CD14-positive monocyte (primary cell): ENCODE measurements around the gene KIAA0753. TPM values are rescaled to one million over a fixed set of nuclear protein-coding genes. Genes with fewer than 3 reads are reported as not detected.

Experiments
- DNase-seq, 3 donors: peaks; one replicate each; pipeline ENCODE4 v3.0.0-alpha.2; 2011 to 2022
- H2AFZ ChIP-seq: 2 replicates; pipeline ENCODE4 v1.6.0; 2012; ENCODE audit warnings: mild to moderate bottlenecking, low read depth, low read length, inconsistent platforms; ENCODE audit not compliant: insufficient read depth, poor library complexity, severe bottlenecking
- H3K27ac ChIP-seq, 2 donors: 1 replicate in 1 of 2; 2 replicates in 1 of 2; pipeline ENCODE4 v1.5.1; 2012 to 2013; ENCODE audit warnings: low read length in 2 of 2, control low read depth in 1 of 2, inconsistent platforms in 1 of 2, low read depth in 1 of 2, mild to moderate bottlenecking in 1 of 2
- H3K27me3 ChIP-seq, 2 donors: one replicate each; pipeline versions ENCODE4 v1.6.0 to v1.6.1; 2011 to 2013; ENCODE audit warnings: low read length in 2 of 2; ENCODE audit not compliant: control insufficient read depth in 2 of 2, insufficient read depth in 2 of 2
- H3K36me3 ChIP-seq, 2 donors: replicated peaks in 1 of 2; 1 replicate in 1 of 2; 2 replicates in 1 of 2; pipeline versions ENCODE4 v1.5.1 to v1.6.1; 2012 to 2013; ENCODE audit warnings: low read length in 2 of 2, control low read depth in 1 of 2, inconsistent platforms in 1 of 2, mild to moderate bottlenecking in 1 of 2; ENCODE audit not compliant: insufficient read depth in 2 of 2, control insufficient read depth in 1 of 2
- H3K4me1 ChIP-seq, 2 donors: 1 replicate in 1 of 2; 2 replicates in 1 of 2; pipeline versions ENCODE4 v1.5.1 to v1.6.1; 2012 to 2013; ENCODE audit warnings: low read length in 2 of 2, control low read depth in 1 of 2, inconsistent platforms in 1 of 2, mild to moderate bottlenecking in 1 of 2, moderate library complexity in 1 of 2; ENCODE audit not compliant: insufficient read depth in 2 of 2, control insufficient read depth in 1 of 2
- H3K4me2 ChIP-seq: replicated peaks from 2 replicates; pipeline ENCODE3; 2012; ENCODE audit warnings: low read length, moderate library complexity, mild to moderate bottlenecking; ENCODE audit not compliant: poor library complexity, severe bottlenecking; ENCODE audit errors: extremely low read depth
- H3K4me3 ChIP-seq, 3 experiments: fragments of 200-600 bp in 1 of 3; sonication (generic) in 1 of 3; replicated peaks in 1 of 3; 1 replicate in 2 of 3; 2 replicates in 1 of 3; pipeline ENCODE4 v1.5.1; 2011 to 2013; ENCODE audit warnings: low read length in 3 of 3, mild to moderate bottlenecking in 3 of 3, control low read depth in 2 of 3, low read depth in 2 of 3, inconsistent platforms in 1 of 3, moderate library complexity in 1 of 3
- H3K79me2 ChIP-seq: 2 replicates; pipeline ENCODE4 v1.6.0; 2012; ENCODE audit warnings: mild to moderate bottlenecking, control low read depth, inconsistent platforms, low read length, moderate library complexity; ENCODE audit not compliant: insufficient read depth
- H3K9ac ChIP-seq: 2 replicates; pipeline ENCODE4 v1.6.0; 2017; ENCODE audit warnings: low read length, mild to moderate bottlenecking; ENCODE audit not compliant: insufficient read depth, poor library complexity, severe bottlenecking
- H3K9me3 ChIP-seq, 2 donors: replicated peaks in 1 of 2; 1 replicate in 1 of 2; 2 replicates in 1 of 2; pipeline versions ENCODE4 v1.5.1 to v1.6.1; 2012 to 2013; ENCODE audit warnings: low read length in 2 of 2, control low read depth in 1 of 2; ENCODE audit not compliant: control insufficient read depth in 1 of 2, insufficient read depth in 1 of 2
- H4K20me1 ChIP-seq: 2 replicates; pipeline ENCODE4 v1.6.0; 2012; ENCODE audit warnings: mild to moderate bottlenecking, low read length, control low read depth, moderate library complexity; ENCODE audit not compliant: insufficient read depth
- H3K27ac Mint-ChIP-seq, 7 donors: one replicate each; pipeline ENCODE4 v1.8.0; 2020; ENCODE audit warnings: mild to moderate bottlenecking in 7 of 7, mixed read lengths in 7 of 7, moderate library complexity in 6 of 7, inconsistent platforms in 2 of 7
- H3K27me3 Mint-ChIP-seq, 3 donors: one replicate each; pipeline ENCODE4 v1.8.0; 2021 to 2022; ENCODE audit warnings: low read depth in 3 of 3, mild to moderate bottlenecking in 3 of 3, mixed read lengths in 3 of 3, moderate library complexity in 3 of 3, inconsistent platforms in 1 of 3
- H3K36me3 Mint-ChIP-seq, 2 donors: one replicate each; pipeline ENCODE4 v1.8.0; 2020; ENCODE audit warnings: mixed read lengths in 2 of 2, inconsistent platforms in 1 of 2, mild to moderate bottlenecking in 1 of 2
- H3K4me1 Mint-ChIP-seq: one replicate; pipeline ENCODE4 v1.8.0; 2020; ENCODE audit warnings: mild to moderate bottlenecking, mixed read lengths
- H3K4me3 Mint-ChIP-seq, 2 donors: one replicate each; pipeline ENCODE4 v1.8.0; 2020; ENCODE audit warnings: mild to moderate bottlenecking in 2 of 2, mixed read lengths in 2 of 2, moderate library complexity in 1 of 2
- H3K9me3 Mint-ChIP-seq, 7 donors: one replicate each; pipeline ENCODE4 v1.8.0; 2020 to 2022; ENCODE audit warnings: mixed read lengths in 7 of 7, mild to moderate bottlenecking in 6 of 7, moderate library complexity in 6 of 7, inconsistent platforms in 2 of 7
- CTCF ChIP-seq: fragments of 200-600 bp; IDR thresholded peaks from one replicate; pipeline ENCODE4 v1.8.0; 2022; ENCODE audit warnings: antibody characterized with exemption, mild to moderate bottlenecking
- WGBS: methylation state at CpG from one replicate; pipeline ENCODE4 v1.1.5; 2013; ENCODE audit warnings: missing lambda C conversion rate; ENCODE audit not compliant: insufficient coverage; 5-methylcytosine and 5-hydroxymethylcytosine counted together
- intact Hi-C, 2 donors: fragments of 100-400 bp; cut with micrococcal nuclease; formaldehyde crosslinking; loops; one replicate each; pipeline versions ENCODE4 v1.15.0 to v1.15.1; 2023
- polyA plus RNA-seq, 3 donors: library from polyadenylated mRNA; depleted of rRNA in 1 of 3; unstranded in 2 of 3; stranded (reverse) in 1 of 3; fragments of 300-500 nt in 2 of 3; fragments of >200 nt in 1 of 3; fragmentation: Illumina TruSeq in 2 of 3; gene quantifications; 1 replicate in 2 of 3; 2 replicates in 1 of 3; pipeline ENCODE4 v1.2.3, GENCODE V29; 2012 to 2021

KIAA0753 gene
- polyA plus RNA-seq, 3 donors: 1.7 to 6.6 (median 3.5) TPM

GRCh38 chr17:6679241-6679640, 38.7 kb upstream of the KIAA0753 start:
- Mint-ChIP-seq H3K27ac (no peak overlapping the region), H3K9me3 (no peaks in the 10 kb centered on the region), H3K4me3 (peak overlapping the region in 1 of 2 donors; percentile 33), H3K4me1 (peaks cover 3% of the 10 kb centered on the region), H3K27me3 (peaks cover 45 to 70% (median 57%) of the 10 kb centered on the region in 3 donors), H3K36me3 (no peaks in the 10 kb centered on the region)
- no peaks in the 10 kb centered on the region for H3K79me2 ChIP-seq
- H3K27me3 ChIP-seq: peaks cover 7 to 34% of the 10 kb centered on the region in 2 donors
- H3K9me3 ChIP-seq: no peaks in the 10 kb centered on the region
- H3K9ac ChIP-seq: no peak overlapping the region
- H3K36me3 ChIP-seq: no peaks in the 10 kb centered on the region
- no peaks in the 10 kb centered on the region for H3K4me1 ChIP-seq
- no peak for TF ChIP-seq CTCF
- H4K20me1 ChIP-seq: no peaks in the 10 kb centered on the region
- intact Hi-C loops: no loop called here
- no peak overlapping the region for H3K27ac ChIP-seq
- no peak overlapping the region for H2AFZ ChIP-seq
- DNase-seq: no peak
- 100% methylated on average over 1 of the region's 6 CpGs for WGBS
- no peak overlapping the region for H3K4me2 ChIP-seq
- H3K4me3 ChIP-seq: no peak overlapping the region

GRCh38 chr17:6677946-6678345, 37.4 kb upstream of the KIAA0753 start:
- Histone ChIP-seq H3K9ac (no peak overlapping the region), H3K36me3 (no peaks in the 10 kb centered on the region), H3K4me1 (no peaks in the 10 kb centered on the region), H4K20me1 (no peaks in the 10 kb centered on the region), H3K4me3 (no peak overlapping the region), H3K27ac (no peak overlapping the region), H3K4me2 (no peak overlapping the region), H3K27me3 (peaks cover 7 to 34% of the 10 kb centered on the region in 2 donors), H3K9me3 (no peaks in the 10 kb centered on the region), H2AFZ (no peak overlapping the region), H3K79me2 (no peaks in the 10 kb centered on the region)
- 87% methylated on average over 4 of the region's 7 CpGs for WGBS
- intact Hi-C loops: no loop called here
- DNase-seq: no peak
- Mint-ChIP-seq H3K4me3 (peak overlapping the region in 1 of 2 donors; percentile 43), H3K27ac (no peak overlapping the region), H3K4me1 (peaks cover 3% of the 10 kb centered on the region), H3K27me3 (peaks cover 47 to 69% (median 67%) of the 10 kb centered on the region in 3 donors), H3K9me3 (no peaks in the 10 kb centered on the region), H3K36me3 (no peaks in the 10 kb centered on the region)
- no peak for TF ChIP-seq CTCF
